Neural progenitor cell (in vitro differentiated cells): ENCODE results near the gene KAT7. TPM values are rescaled to one million over a fixed set of nuclear protein-coding genes. Genes with fewer than 3 reads are reported as not detected.

Experiments
- DNase-seq: peaks from one replicate; pipeline ENCODE4 v3.0.0-alpha.2; 2016; ENCODE audit warnings: low spot score
- H2AFZ ChIP-seq: fragments of 200-600 bp; sonication (generic); replicated peaks from 2 replicates; pipeline ENCODE4 v1.6.1; 2016; ENCODE audit warnings: antibody characterized with exemption
- H3F3A ChIP-seq: fragments of 200-600 bp; sonication (generic); 2 replicates; pipeline ENCODE4 v1.6.1; 2016; ENCODE audit warnings: antibody characterized with exemption, low read depth
- H3K27ac ChIP-seq: fragments of 200-600 bp; sonication (generic); 2 replicates; pipeline ENCODE4 v1.5.1; 2016; ENCODE audit warnings: mild to moderate bottlenecking
- H3K27me3 ChIP-seq: fragments of 200-600 bp; sonication (generic); 2 replicates; pipeline ENCODE4 v1.6.1; 2016; ENCODE audit warnings: mild to moderate bottlenecking, moderate library complexity
- H3K36me3 ChIP-seq: fragments of 200-600 bp; sonication (generic); 2 replicates; pipeline ENCODE4 v1.5.1; 2016
- H3K4me1 ChIP-seq: fragments of 200-600 bp; sonication (generic); 2 replicates; pipeline ENCODE4 v1.6.1; 2016; ENCODE audit warnings: mixed run types
- H3K4me2 ChIP-seq: fragments of 200-600 bp; sonication (generic); 2 replicates; pipeline ENCODE4 v1.6.1; 2016
- H3K4me3 ChIP-seq: fragments of 200-600 bp; sonication (generic); 2 replicates; pipeline ENCODE4 v1.5.1; 2016
- H3K79me2 ChIP-seq: fragments of 200-600 bp; sonication (generic); 2 replicates; pipeline ENCODE4 v1.6.1; 2016; ENCODE audit warnings: low read depth
- H3K9ac ChIP-seq: fragments of 200-600 bp; sonication (generic); 2 replicates; pipeline ENCODE4 v1.6.1; 2016
- H3K9me3 ChIP-seq: fragments of 200-600 bp; sonication (generic); 2 replicates; pipeline ENCODE4 v1.5.1; 2016; ENCODE audit warnings: low read depth
- H4K20me1 ChIP-seq: fragments of 200-600 bp; sonication (generic); 2 replicates; pipeline ENCODE4 v1.6.1; 2016; ENCODE audit warnings: low read depth
- H3K27ac Mint-ChIP-seq: 3 replicates; pipeline ENCODE4 v1.8.0; 2021; ENCODE audit warnings: mixed read lengths
- H3K27me3 Mint-ChIP-seq: 2 replicates; pipeline ENCODE4 v1.8.0; 2022; ENCODE audit warnings: low read depth, mild to moderate bottlenecking, inconsistent platforms, moderate library complexity, mixed read lengths; ENCODE audit not compliant: insufficient read depth
- H3K36me3 Mint-ChIP-seq: 3 replicates; pipeline ENCODE4 v1.8.0; 2021; ENCODE audit warnings: mixed read lengths
- H3K4me1 Mint-ChIP-seq: 3 replicates; pipeline ENCODE4 v1.8.0; 2021; ENCODE audit warnings: mixed read lengths
- H3K4me3 Mint-ChIP-seq: 3 replicates; pipeline ENCODE4 v1.8.0; 2021; ENCODE audit warnings: mild to moderate bottlenecking, moderate library complexity, mixed read lengths
- H3K9me3 Mint-ChIP-seq: 3 replicates; pipeline ENCODE4 v1.8.0; 2020; ENCODE audit warnings: mixed read lengths
- EZH2 ChIP-seq: fragments of 200-600 bp; sonication (generic); IDR thresholded peaks from 2 replicates; pipeline ENCODE4 v1.6.1; 2017; ENCODE audit warnings: antibody characterized with exemption, mild to moderate bottlenecking, moderate library complexity
- EZH2phosphoT487 ChIP-seq: fragments of 200-600 bp; sonication (generic); IDR thresholded peaks from 2 replicates; pipeline ENCODE4 v1.6.1; 2017; ENCODE audit warnings: antibody characterized with exemption
- total RNA-seq: library from RNA; depleted of rRNA; stranded (reverse); fragments of >200 nt; gene quantifications from 2 replicates; pipeline ENCODE4 v1.2.3, GENCODE V29; 2015; ENCODE audit warnings: low replicate concordance
- TF ChIP-seq, protein P1 (sequence below): fragments of 200-600 bp; sonication (generic); IDR thresholded peaks from 2 replicates; pipeline ENCODE4 v1.5.1; 2017; ENCODE audit warnings: antibody characterized with exemption, mild to moderate bottlenecking

KAT7 gene
- total RNA-seq, 1 donor from 2014 or later: 139 TPM

DNA sequence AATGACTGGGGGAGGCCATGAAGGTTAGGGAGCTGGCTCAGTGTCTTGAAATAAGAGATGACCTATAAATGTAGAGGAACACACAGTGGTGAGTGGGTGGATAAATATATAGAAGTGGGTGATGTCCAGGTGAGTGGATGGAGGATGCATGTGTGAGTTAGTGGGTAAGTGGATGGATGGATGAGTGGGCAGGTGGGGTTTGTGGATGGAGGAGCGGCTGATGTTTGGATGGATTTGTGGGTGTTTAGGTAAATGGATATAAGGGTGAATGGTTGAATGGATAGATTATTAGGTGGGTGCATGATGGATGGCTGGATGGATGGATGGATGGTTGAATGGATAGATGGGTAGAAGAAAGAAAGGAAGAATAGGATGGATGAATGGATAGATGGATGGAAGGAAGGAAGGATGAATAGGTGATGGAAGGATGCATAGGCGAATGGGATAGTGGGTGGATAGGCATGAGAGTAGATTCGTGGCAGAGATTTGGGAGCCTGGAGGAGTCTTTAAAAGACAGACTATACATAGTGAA, 78.5 kb downstream of the KAT7 start:
- H3K27me3 Mint-ChIP-seq: peaks cover 5% of the 10 kb centered on the region
- peaks cover 32% of the 10 kb centered on the region for H3K4me1 ChIP-seq
- H3K9ac ChIP-seq: no peak overlapping the region
- H3K79me2 ChIP-seq: no peaks in the 10 kb centered on the region
- H3K4me1 Mint-ChIP-seq: peaks cover 32% of the 10 kb centered on the region
- H3K4me3 Mint-ChIP-seq: no peak overlapping the region
- TF ChIP-seq, protein P1, sequence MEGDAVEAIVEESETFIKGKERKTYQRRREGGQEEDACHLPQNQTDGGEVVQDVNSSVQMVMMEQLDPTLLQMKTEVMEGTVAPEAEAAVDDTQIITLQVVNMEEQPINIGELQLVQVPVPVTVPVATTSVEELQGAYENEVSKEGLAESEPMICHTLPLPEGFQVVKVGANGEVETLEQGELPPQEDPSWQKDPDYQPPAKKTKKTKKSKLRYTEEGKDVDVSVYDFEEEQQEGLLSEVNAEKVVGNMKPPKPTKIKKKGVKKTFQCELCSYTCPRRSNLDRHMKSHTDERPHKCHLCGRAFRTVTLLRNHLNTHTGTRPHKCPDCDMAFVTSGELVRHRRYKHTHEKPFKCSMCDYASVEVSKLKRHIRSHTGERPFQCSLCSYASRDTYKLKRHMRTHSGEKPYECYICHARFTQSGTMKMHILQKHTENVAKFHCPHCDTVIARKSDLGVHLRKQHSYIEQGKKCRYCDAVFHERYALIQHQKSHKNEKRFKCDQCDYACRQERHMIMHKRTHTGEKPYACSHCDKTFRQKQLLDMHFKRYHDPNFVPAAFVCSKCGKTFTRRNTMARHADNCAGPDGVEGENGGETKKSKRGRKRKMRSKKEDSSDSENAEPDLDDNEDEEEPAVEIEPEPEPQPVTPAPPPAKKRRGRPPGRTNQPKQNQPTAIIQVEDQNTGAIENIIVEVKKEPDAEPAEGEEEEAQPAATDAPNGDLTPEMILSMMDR: no peak
- TF ChIP-seq EZH2 (no peak), EZH2phosphoT487 (no peak)
- no peak overlapping the region for H3K27ac ChIP-seq
- H3K4me2 ChIP-seq: no peak overlapping the region
- H3K36me3 ChIP-seq: no peaks in the 10 kb centered on the region
- no peak for DNase-seq
- H3K9me3 Mint-ChIP-seq: no peaks in the 10 kb centered on the region
- no peak overlapping the region for H3K27ac Mint-ChIP-seq
- H3K27me3 ChIP-seq: no peaks in the 10 kb centered on the region
- no peaks in the 10 kb centered on the region for H4K20me1 ChIP-seq
- H2AFZ ChIP-seq: no peak overlapping the region
- H3K36me3 Mint-ChIP-seq: no peaks in the 10 kb centered on the region
- H3K9me3 ChIP-seq: no peaks in the 10 kb centered on the region
- no peak overlapping the region for H3K4me3 ChIP-seq
- H3F3A ChIP-seq: peaks cover 20% of the 10 kb centered on the region

DNA sequence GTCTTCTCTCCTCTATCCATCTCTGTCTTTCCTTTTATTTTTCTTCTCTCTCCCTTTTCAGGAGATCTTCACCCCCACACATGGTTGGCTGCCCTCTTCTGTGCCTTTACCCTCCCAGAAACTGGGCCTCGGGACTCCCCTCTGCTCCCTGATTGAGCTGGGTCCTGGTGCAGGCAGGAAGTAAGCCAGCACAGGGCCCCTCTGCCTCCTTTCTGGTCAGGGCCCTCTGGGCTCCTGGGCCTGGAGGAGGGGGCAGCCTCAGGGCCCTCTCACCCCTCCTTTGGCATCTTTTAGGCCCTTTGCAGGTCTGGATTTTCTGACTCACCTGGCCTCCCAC, 80.5 kb downstream of the KAT7 start:
- H3K27ac Mint-ChIP-seq: no peak overlapping the region
- no peaks in the 10 kb centered on the region for H3K27me3 ChIP-seq
- H3K9me3 Mint-ChIP-seq: no peaks in the 10 kb centered on the region
- H3K79me2 ChIP-seq: no peaks in the 10 kb centered on the region
- no peak overlapping the region for H3K4me3 Mint-ChIP-seq
- no peak overlapping the region for H3K4me3 ChIP-seq
- no peak overlapping the region for H3K4me2 ChIP-seq
- H3F3A ChIP-seq: peaks cover 18% of the 10 kb centered on the region
- no peak overlapping the region for H2AFZ ChIP-seq
- H3K27me3 Mint-ChIP-seq: peaks cover 5% of the 10 kb centered on the region
- no peak overlapping the region for H3K9ac ChIP-seq
- H3K9me3 ChIP-seq: no peaks in the 10 kb centered on the region
- no peak for DNase-seq
- peaks cover 32% of the 10 kb centered on the region for H3K4me1 ChIP-seq
- peaks cover 33% of the 10 kb centered on the region for H3K4me1 Mint-ChIP-seq
- H3K27ac ChIP-seq: no peak overlapping the region
- no peaks in the 10 kb centered on the region for H3K36me3 ChIP-seq
- no peaks in the 10 kb centered on the region for H3K36me3 Mint-ChIP-seq
- H4K20me1 ChIP-seq: no peaks in the 10 kb centered on the region
- no peak for TF ChIP-seq EZH2
- no peak for TF ChIP-seq EZH2phosphoT487
- TF ChIP-seq, protein P1: no peak

DNA sequence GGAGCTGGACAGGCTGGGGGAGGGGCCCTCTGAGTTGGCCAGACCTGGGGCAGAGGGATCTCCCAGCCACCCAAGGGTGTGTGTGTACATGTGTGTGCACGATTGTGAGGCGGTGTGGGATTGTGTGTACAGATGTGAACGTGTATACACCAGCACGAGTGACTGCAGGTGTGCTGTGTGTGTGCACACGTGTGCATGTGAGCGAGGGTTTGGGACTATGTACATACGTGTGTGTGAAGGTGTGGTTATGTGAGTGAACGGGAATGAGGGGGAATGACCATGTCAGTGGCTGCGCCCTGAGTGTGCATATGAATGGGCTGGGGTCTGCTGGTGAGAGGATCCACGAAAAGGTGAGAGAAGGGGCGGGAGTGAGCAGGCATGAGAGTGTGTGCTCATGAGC, 81.8 kb downstream of the KAT7 start:
- Histone ChIP-seq H3K9me3 (no peaks in the 10 kb centered on the region), H3K36me3 (no peaks in the 10 kb centered on the region), H3K27me3 (no peaks in the 10 kb centered on the region), H3K4me2 (no peak overlapping the region), H3K27ac (no peak overlapping the region), H3K79me2 (no peaks in the 10 kb centered on the region), H3K4me3 (no peak overlapping the region), H2AFZ (no peak overlapping the region), H3F3A (peaks cover 17% of the 10 kb centered on the region), H3K9ac (no peak overlapping the region), H4K20me1 (no peaks in the 10 kb centered on the region), H3K4me1 (peaks cover 26% of the 10 kb centered on the region)
- H3K4me3 Mint-ChIP-seq: no peak overlapping the region
- DNase-seq: no peak
- no peak for TF ChIP-seq EZH2
- no peaks in the 10 kb centered on the region for H3K9me3 Mint-ChIP-seq
- H3K27ac Mint-ChIP-seq: peak overlapping the region; percentile 6
- H3K36me3 Mint-ChIP-seq: no peaks in the 10 kb centered on the region
- H3K27me3 Mint-ChIP-seq: no peaks in the 10 kb centered on the region
- peaks cover 25% of the 10 kb centered on the region for H3K4me1 Mint-ChIP-seq

DNA sequence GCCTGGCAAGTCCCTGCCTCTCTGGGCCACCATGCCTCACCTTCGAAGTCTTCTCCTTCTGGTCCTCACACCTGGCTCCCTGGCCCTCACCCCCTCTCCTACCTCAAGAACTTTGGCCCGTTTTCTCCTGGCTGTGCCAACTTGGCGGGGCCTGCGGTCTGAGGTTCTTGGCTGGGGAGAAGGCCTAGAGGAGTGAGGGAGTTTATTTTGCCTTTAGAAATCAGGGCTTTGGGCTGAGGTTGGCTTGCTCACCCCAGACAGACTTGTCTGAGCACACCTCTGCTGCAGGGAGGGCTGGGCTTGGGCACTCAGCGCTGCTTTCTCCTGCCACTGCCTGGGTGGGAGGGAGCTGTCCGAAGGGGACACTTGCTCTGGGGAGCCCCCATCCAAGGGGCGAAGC, 82.7 kb downstream of the KAT7 start:
- Histone ChIP-seq H3K4me3 (no peak overlapping the region), H3K27me3 (no peaks in the 10 kb centered on the region), H3K79me2 (no peaks in the 10 kb centered on the region), H3K4me1 (peaks cover 28% of the 10 kb centered on the region), H3F3A (peaks cover 18% of the 10 kb centered on the region), H3K4me2 (no peak overlapping the region), H2AFZ (no peak overlapping the region), H3K27ac (no peak overlapping the region), H4K20me1 (no peaks in the 10 kb centered on the region), H3K9ac (no peak overlapping the region), H3K36me3 (no peaks in the 10 kb centered on the region), H3K9me3 (no peaks in the 10 kb centered on the region)
- no peak for TF ChIP-seq EZH2
- TF ChIP-seq, protein P1: no peak
- no peak for TF ChIP-seq EZH2phosphoT487
- Mint-ChIP-seq H3K27ac (no peak overlapping the region), H3K4me3 (no peak overlapping the region), H3K27me3 (no peaks in the 10 kb centered on the region), H3K4me1 (peaks cover 23% of the 10 kb centered on the region), H3K9me3 (no peaks in the 10 kb centered on the region), H3K36me3 (no peaks in the 10 kb centered on the region)
- DNase-seq: no peak
